Fibroblast of lung (primary cell): ENCODE data around the gene FAM184B.

Experiments
- CTCF ChIP-seq, 2 donors: IDR thresholded peaks in 1 of 2; conservative IDR thresholded peaks in 1 of 2; 1 replicate in 1 of 2; 2 replicates in 1 of 2; pipeline ENCODE4 v1.5.1; 2011 to 2012; ENCODE audit warnings: low read length in 2 of 2, control low read depth in 1 of 2, inconsistent platforms in 1 of 2, low read depth in 1 of 2, mild to moderate bottlenecking in 1 of 2
- EZH2 ChIP-seq: IDR thresholded peaks from 2 replicates; pipeline ENCODE4 v1.5.1; 2012; ENCODE audit warnings: low read length, control low read depth, mild to moderate bottlenecking; ENCODE audit errors: missing control alignments

GRCh38 chr4:17771284-17771908 lies 10.0 kb downstream of the FAM184B start:
- TF ChIP-seq CTCF (conservative IDR thresholded peaks at IDR 0.05 in 1 of 2, IDR thresholded peaks at IDR 0.05 in 1 of 2; ENCODE audit: low read depth in 1 of 2, low read length in 2 of 2) (no peak), EZH2 (no peak)
